Activated naive CD8-positive, alpha-beta T cell treated with anti-CD3 and anti-CD28 coated beads, Interleukin-2, amount 50 U/mL, for 24 hours (primary cell): Measurements from ENCODE around the gene ZC4H2.
"Not testable (repeated sequence)": the region's sequence is repeated elsewhere in the genome, so short reads cannot be mapped to it uniquely, and the experiment has no call there.

Experiments
- ATAC-seq: fragments of 150-1000 bp; cut with Tn5 transposase; one replicate; pipeline ENCODE4 v1.10.0; 2021
- DNase-seq: peaks from one replicate; pipeline ENCODE4 v3.0.0; 2021
- H3K27ac Mint-ChIP-seq: one replicate; pipeline ENCODE4 v1.8.0; 2021; ENCODE audit warnings: mild to moderate bottlenecking, mixed read lengths
- H3K27me3 Mint-ChIP-seq: one replicate; pipeline ENCODE4 v1.8.0; 2021; ENCODE audit warnings: mixed read lengths
- H3K36me3 Mint-ChIP-seq: one replicate; pipeline ENCODE4 v1.8.0; 2021; ENCODE audit warnings: low read depth, mixed read lengths
- H3K4me1 Mint-ChIP-seq: one replicate; pipeline ENCODE4 v1.8.0; 2021; ENCODE audit warnings: mixed read lengths
- H3K4me3 Mint-ChIP-seq: one replicate; pipeline ENCODE4 v1.8.0; 2021; ENCODE audit warnings: mild to moderate bottlenecking, moderate library complexity, mixed read lengths
- H3K9me3 Mint-ChIP-seq: one replicate; pipeline ENCODE4 v1.8.0; 2021; ENCODE audit warnings: mixed read lengths

The ZC4H2 gene

GRCh38 chrX:64975989-64976672, at the start of gene ZC4H2:
TSS of gene ZC4H2 (minus strand) at chrX:64976450. CDS start at chrX:64976377, 73 bp downstream.
- H3K9me3 Mint-ChIP-seq: peaks cover 16% of the 10 kb centered on the region
- H3K27me3 Mint-ChIP-seq: no peaks in the 10 kb centered on the region
- peaks cover 8% of the 10 kb centered on the region for H3K36me3 Mint-ChIP-seq
- ATAC-seq: peak; percentile 99
- peak; percentile 60 for DNase-seq
- H3K4me3 Mint-ChIP-seq: peak within 1 kb of the TSS; percentile 96
- peaks cover 14% of the 10 kb centered on the region for H3K4me1 Mint-ChIP-seq
- peak within 1 kb of the TSS; percentile 56 for H3K27ac Mint-ChIP-seq

GRCh38 chrX:65017451-65017850, 41.2 kb upstream of the ZC4H2 start:
- Mint-ChIP-seq H3K27me3 (no peaks in the 10 kb centered on the region), H3K36me3 (peaks cover 6% of the 10 kb centered on the region), H3K4me1 (no peaks in the 10 kb centered on the region), H3K27ac (no peak overlapping the region), H3K9me3 (peaks cover 5% of the 10 kb centered on the region), H3K4me3 (no peak overlapping the region)
- ATAC-seq (no peak), DNase-seq (no peak)

- Mint-ChIP-seq H3K4me1 (no peaks in the 10 kb centered on the region), H3K27ac (no peak overlapping the region), H3K9me3 (peaks cover 5% of the 10 kb centered on the region), H3K27me3 (no peaks in the 10 kb centered on the region), H3K4me3 (no peak overlapping the region), H3K36me3 (peaks cover 2% of the 10 kb centered on the region)
- no peak for ATAC-seq
- DNase-seq: no peak
Measured at GRCh38 chrX:65014230-65014629, 38.0 kb upstream of the ZC4H2 start.

- DNase-seq (no peak), ATAC-seq (no peak)
- H3K9me3 Mint-ChIP-seq: no peaks in the 10 kb centered on the region
- peaks cover 4% of the 10 kb centered on the region for H3K36me3 Mint-ChIP-seq
- no peaks in the 10 kb centered on the region for H3K4me1 Mint-ChIP-seq
- no peak overlapping the region for H3K4me3 Mint-ChIP-seq
- H3K27me3 Mint-ChIP-seq: no peaks in the 10 kb centered on the region
- no peak overlapping the region for H3K27ac Mint-ChIP-seq
Measured at GRCh38 chrX:65009459-65009858, 33.2 kb upstream of the ZC4H2 start.

GRCh38 chrX:65002208-65002607, 26.0 kb upstream of the ZC4H2 start:
- not testable (repeated sequence) for H3K27me3 Mint-ChIP-seq, H3K27ac Mint-ChIP-seq, DNase-seq, H3K4me3 Mint-ChIP-seq, H3K4me1 Mint-ChIP-seq, ATAC-seq
- H3K36me3 Mint-ChIP-seq: peaks cover 13% of the 10 kb centered on the region
- H3K9me3 Mint-ChIP-seq: peaks cover 13% of the 10 kb centered on the region

- DNase-seq (no peak), ATAC-seq (no peak)
- Mint-ChIP-seq H3K4me3 (no peak overlapping the region), H3K27me3 (no peaks in the 10 kb centered on the region), H3K36me3 (peaks cover 2% of the 10 kb centered on the region), H3K27ac (no peak overlapping the region), H3K9me3 (peaks cover 14% of the 10 kb centered on the region), H3K4me1 (no peaks in the 10 kb centered on the region)
Measured at GRCh38 chrX:64996805-64997204, 20.6 kb upstream of the ZC4H2 start.

GRCh38 chrX:64994131-64994798, 18.0 kb upstream of the ZC4H2 start:
- Mint-ChIP-seq H3K36me3 (peaks cover 5% of the 10 kb centered on the region), H3K9me3 (peaks cover 8% of the 10 kb centered on the region), H3K4me3 (no peak overlapping the region), H3K4me1 (no peaks in the 10 kb centered on the region), H3K27me3 (no peaks in the 10 kb centered on the region), H3K27ac (no peak overlapping the region)
- ATAC-seq (no peak), DNase-seq (no peak)

GRCh38 chrX:64977830-64978229, 1.6 kb upstream of the ZC4H2 start:
- Mint-ChIP-seq H3K9me3 (no peaks in the 10 kb centered on the region), H3K27ac (no peak overlapping the region), H3K36me3 (no peaks in the 10 kb centered on the region), H3K4me1 (peaks cover 12% of the 10 kb centered on the region), H3K4me3 (no peak overlapping the region), H3K27me3 (no peaks in the 10 kb centered on the region)
- DNase-seq: no peak
- no peak for ATAC-seq

- H3K36me3 Mint-ChIP-seq: peaks cover 2% of the 10 kb centered on the region
- DNase-seq: no peak
- ATAC-seq: no peak
- no peak overlapping the region for H3K27ac Mint-ChIP-seq
- H3K4me1 Mint-ChIP-seq: peaks cover 12% of the 10 kb centered on the region
- H3K27me3 Mint-ChIP-seq: no peaks in the 10 kb centered on the region
- peak overlapping the region; percentile 33 for H3K4me3 Mint-ChIP-seq
- H3K9me3 Mint-ChIP-seq: peaks cover 7% of the 10 kb centered on the region
Measured at GRCh38 chrX:64977051-64977450, 801 bp upstream of the ZC4H2 start.

GRCh38 chrX:64976673-64977040, 407 bp upstream of the ZC4H2 start:
- Mint-ChIP-seq H3K4me1 (peaks cover 12% of the 10 kb centered on the region), H3K27ac (peak overlapping the region; percentile 56), H3K27me3 (no peaks in the 10 kb centered on the region), H3K4me3 (peak overlapping the region; percentile 96), H3K36me3 (peaks cover 4% of the 10 kb centered on the region), H3K9me3 (peaks cover 11% of the 10 kb centered on the region)
- no peak for DNase-seq
- no peak for ATAC-seq

GRCh38 chrX:64975491-64975890, 759 bp downstream of the ZC4H2 start:
- peaks cover 17% of the 10 kb centered on the region for H3K9me3 Mint-ChIP-seq
- H3K27ac Mint-ChIP-seq: peak overlapping the region; percentile 56
- DNase-seq (peak; percentile 18), ATAC-seq (peak; percentile 17)
- H3K4me3 Mint-ChIP-seq: peak overlapping the region; percentile 96
- H3K36me3 Mint-ChIP-seq: peaks cover 10% of the 10 kb centered on the region
- peaks cover 16% of the 10 kb centered on the region for H3K4me1 Mint-ChIP-seq
- H3K27me3 Mint-ChIP-seq: no peaks in the 10 kb centered on the region

GRCh38 chrX:64925480-64925879, 50.8 kb downstream of the ZC4H2 start:
- no peak for ATAC-seq
- Mint-ChIP-seq H3K9me3 (peaks cover 27% of the 10 kb centered on the region), H3K27ac (no peak overlapping the region), H3K36me3 (peaks cover 11% of the 10 kb centered on the region), H3K4me3 (no peak overlapping the region), H3K4me1 (no peaks in the 10 kb centered on the region), H3K27me3 (no peaks in the 10 kb centered on the region)
- no peak for DNase-seq

GRCh38 chrX:64908121-64908520, 68.1 kb downstream of the ZC4H2 start:
- DNase-seq: no peak
- Mint-ChIP-seq H3K9me3 (peaks cover 35% of the 10 kb centered on the region), H3K4me1 (no peaks in the 10 kb centered on the region), H3K27ac (no peak overlapping the region), H3K4me3 (no peak overlapping the region), H3K27me3 (no peaks in the 10 kb centered on the region), H3K36me3 (peaks cover 38% of the 10 kb centered on the region)
- no peak for ATAC-seq

GRCh38 chrX:64894454-64895038, 81.7 kb downstream of the ZC4H2 start:
- Mint-ChIP-seq H3K9me3 (peaks cover 7% of the 10 kb centered on the region), H3K27ac (no peak overlapping the region), H3K36me3 (no peaks in the 10 kb centered on the region), H3K27me3 (no peaks in the 10 kb centered on the region), H3K4me1 (no peaks in the 10 kb centered on the region), H3K4me3 (no peak overlapping the region)
- DNase-seq: peak; percentile 36
- ATAC-seq: no peak

- DNase-seq (no peak), ATAC-seq (no peak)
- no peak overlapping the region for H3K27ac Mint-ChIP-seq
- peaks cover 10% of the 10 kb centered on the region for H3K9me3 Mint-ChIP-seq
- no peaks in the 10 kb centered on the region for H3K27me3 Mint-ChIP-seq
- no peaks in the 10 kb centered on the region for H3K4me1 Mint-ChIP-seq
- H3K36me3 Mint-ChIP-seq: no peaks in the 10 kb centered on the region
- no peak overlapping the region for H3K4me3 Mint-ChIP-seq
Measured at GRCh38 chrX:64885850-64886249, 90.4 kb downstream of the ZC4H2 start.
